Right atrium auricular region (tissue), 2 donors: ENCODE measurements around the gene TSC1. TPM values are rescaled to one million over a fixed set of nuclear protein-coding genes. Genes with fewer than 3 reads are reported as not detected.

Experiments used
- DNase-seq: peaks from one replicate; pipeline ENCODE4 v3.0.0-alpha.2; 2019; ENCODE audit warnings: low spot score
- H3K27ac ChIP-seq, 2 donors: fragments of 200-600 bp; sonication (generic); 1 replicate in 1 of 2; 2 replicates in 1 of 2; pipeline ENCODE4 v1.5.1; 2016 to 2019
- H3K27me3 ChIP-seq, 2 donors: fragments of 200-600 bp; sonication (generic); one replicate each; pipeline versions ENCODE4 v1.5.1 to v1.6.0; 2017 to 2019
- H3K36me3 ChIP-seq: fragments of 200-600 bp; sonication (generic); one replicate; pipeline ENCODE4 v1.5.1; 2016
- H3K4me1 ChIP-seq, 2 donors: fragments of 200-600 bp; sonication (generic); one replicate each; pipeline versions ENCODE4 v1.5.1 to v1.6.0; 2017 to 2019
- H3K4me3 ChIP-seq, 2 donors: fragments of 200-600 bp; sonication (generic); 1 replicate in 1 of 2; 2 replicates in 1 of 2; pipeline ENCODE4 v1.5.1; 2017 to 2019; ENCODE audit warnings: mild to moderate bottlenecking in 1 of 2, moderate library complexity in 1 of 2
- H3K9me3 ChIP-seq, 2 donors: fragments of 200-600 bp; sonication (generic); one replicate each; pipeline ENCODE4 v1.5.1; 2019
- CTCF ChIP-seq, 2 donors: fragments of 200-600 bp; sonication (generic); IDR thresholded peaks; one replicate each; pipeline ENCODE4 v1.5.1; 2019; ENCODE audit warnings: antibody characterized with exemption in 2 of 2
- total RNA-seq, 2 donors: library from RNA; depleted of rRNA; stranded (reverse); fragments of >200 nt; gene quantifications; one replicate each; pipeline ENCODE4 v1.1.0, GENCODE V29; 2016

Gene TSC1
- total RNA-seq, 2 donors from 2014 or later = 27.6 to 36.4 TPM

- no peaks in the 10 kb centered on the region for H3K9me3 ChIP-seq
- no peak overlapping the region for H3K4me3 ChIP-seq
- H3K27me3 ChIP-seq = no peaks in the 10 kb centered on the region
- no peak for TF ChIP-seq CTCF (IDR thresholded peaks at IDR 0.05)
- H3K36me3 ChIP-seq = no peaks in the 10 kb centered on the region
- no peaks in the 10 kb centered on the region for H3K4me1 ChIP-seq
- no peak for DNase-seq
- no peak overlapping the region for H3K27ac ChIP-seq
These were observed 79.7 kb downstream of the TSC1 start for GRCh38 chr9:132864691-132865090.

GRCh38 chr9:132864277-132864676 is 80.1 kb downstream of the TSC1 start:
- Histone ChIP-seq H3K9me3 (no peaks in the 10 kb centered on the region), H3K36me3 (no peaks in the 10 kb centered on the region), H3K4me3 (no peak overlapping the region), H3K27ac (no peak overlapping the region), H3K27me3 (no peaks in the 10 kb centered on the region), H3K4me1 (no peaks in the 10 kb centered on the region)
- no peak for TF ChIP-seq CTCF (IDR thresholded peaks at IDR 0.05)
- DNase-seq = no peak

- Histone ChIP-seq H3K27ac (no peak overlapping the region), H3K9me3 (no peaks in the 10 kb centered on the region), H3K4me1 (peaks cover 0 to 5% of the 10 kb centered on the region in 2 donors), H3K27me3 (no peaks in the 10 kb centered on the region), H3K4me3 (no peak overlapping the region), H3K36me3 (no peaks in the 10 kb centered on the region)
- DNase-seq = no peak
- no peak for TF ChIP-seq CTCF (IDR thresholded peaks at IDR 0.05)
These were observed 81.3 kb downstream of the TSC1 start for GRCh38 chr9:132863096-132863495.

GRCh38 chr9:132862533-132862932 is 81.9 kb downstream of the TSC1 start:
- Histone ChIP-seq H3K9me3 (no peaks in the 10 kb centered on the region), H3K4me1 (peaks cover 0 to 11% of the 10 kb centered on the region in 2 donors), H3K27me3 (no peaks in the 10 kb centered on the region), H3K27ac (no peak overlapping the region), H3K36me3 (no peaks in the 10 kb centered on the region), H3K4me3 (no peak overlapping the region)
- no peak for TF ChIP-seq CTCF (IDR thresholded peaks at IDR 0.05)
- no peak for DNase-seq

- DNase-seq = no peak
- no peaks in the 10 kb centered on the region for H3K9me3 ChIP-seq
- H3K4me1 ChIP-seq = peaks cover 0 to 20% of the 10 kb centered on the region in 2 donors
- no peak overlapping the region for H3K4me3 ChIP-seq
- no peak for TF ChIP-seq CTCF (IDR thresholded peaks at IDR 0.05)
- H3K27ac ChIP-seq = no peak overlapping the region
- no peaks in the 10 kb centered on the region for H3K27me3 ChIP-seq
- no peaks in the 10 kb centered on the region for H3K36me3 ChIP-seq
These were observed 82.8 kb downstream of the TSC1 start for GRCh38 chr9:132861666-132862065.

- Histone ChIP-seq H3K4me3 (no peak overlapping the region), H3K27me3 (no peaks in the 10 kb centered on the region), H3K36me3 (no peaks in the 10 kb centered on the region), H3K27ac (no peak overlapping the region), H3K9me3 (no peaks in the 10 kb centered on the region), H3K4me1 (peaks cover 0 to 20% of the 10 kb centered on the region in 2 donors)
- no peak for DNase-seq
- no peak for TF ChIP-seq CTCF (IDR thresholded peaks at IDR 0.05)
These were observed 85.7 kb downstream of the TSC1 start for GRCh38 chr9:132858751-132859150.
